ENCODE data around the gene BAG3.

DNA sequence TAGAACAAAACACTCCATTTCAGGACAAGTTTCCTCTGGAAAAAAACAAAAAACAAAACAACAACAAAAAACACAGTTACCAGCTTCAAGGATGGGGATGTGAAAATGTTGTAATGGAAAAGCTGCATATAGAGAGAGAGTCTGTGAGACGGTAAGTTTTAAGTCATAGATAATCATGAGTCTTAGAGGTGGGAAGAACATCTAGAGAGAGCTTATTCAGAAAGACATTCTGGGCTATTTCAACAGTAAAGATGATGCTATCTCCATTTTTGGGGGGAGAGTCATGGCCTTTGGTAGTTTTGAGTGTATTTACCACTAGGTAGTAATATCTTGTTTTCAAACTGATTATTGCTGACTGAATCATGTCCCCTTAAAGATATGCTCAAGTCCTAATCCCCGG, 51.4 kb downstream of the BAG3 start:
- TF ChIP-seq, protein P1, sequence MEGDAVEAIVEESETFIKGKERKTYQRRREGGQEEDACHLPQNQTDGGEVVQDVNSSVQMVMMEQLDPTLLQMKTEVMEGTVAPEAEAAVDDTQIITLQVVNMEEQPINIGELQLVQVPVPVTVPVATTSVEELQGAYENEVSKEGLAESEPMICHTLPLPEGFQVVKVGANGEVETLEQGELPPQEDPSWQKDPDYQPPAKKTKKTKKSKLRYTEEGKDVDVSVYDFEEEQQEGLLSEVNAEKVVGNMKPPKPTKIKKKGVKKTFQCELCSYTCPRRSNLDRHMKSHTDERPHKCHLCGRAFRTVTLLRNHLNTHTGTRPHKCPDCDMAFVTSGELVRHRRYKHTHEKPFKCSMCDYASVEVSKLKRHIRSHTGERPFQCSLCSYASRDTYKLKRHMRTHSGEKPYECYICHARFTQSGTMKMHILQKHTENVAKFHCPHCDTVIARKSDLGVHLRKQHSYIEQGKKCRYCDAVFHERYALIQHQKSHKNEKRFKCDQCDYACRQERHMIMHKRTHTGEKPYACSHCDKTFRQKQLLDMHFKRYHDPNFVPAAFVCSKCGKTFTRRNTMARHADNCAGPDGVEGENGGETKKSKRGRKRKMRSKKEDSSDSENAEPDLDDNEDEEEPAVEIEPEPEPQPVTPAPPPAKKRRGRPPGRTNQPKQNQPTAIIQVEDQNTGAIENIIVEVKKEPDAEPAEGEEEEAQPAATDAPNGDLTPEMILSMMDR (IDR thresholded peaks at IDR 0.05), result no peak
- no peak for TF ChIP-seq POLR2A (IDR thresholded peaks at IDR 0.05)

Measured in right lobe of liver (tissue), 4 donors.